Prostate gland (tissue), 2 donors: Measurements from ENCODE around the gene MRM3.

ENCODE experiments used
- POLR2A ChIP-seq: fragments of 450-650 bp; IDR thresholded peaks from one replicate; pipeline ENCODE4 v1.6.1; 2016; ENCODE audit warnings: antibody characterized with exemption, mild to moderate bottlenecking
- POLR2AphosphoS5 ChIP-seq: sonication (generic); formaldehyde crosslinking; IDR thresholded peaks from one replicate; pipeline ENCODE4 v1.6.1; 2017; ENCODE audit warnings: antibody characterized with exemption
- TF ChIP-seq, protein P1 (sequence below), 4 experiments: fragments of 200-600 bp in 2 of 4; fragments of 450-650 bp in 2 of 4; sonication (generic) in 2 of 4; IDR thresholded peaks; 1 replicate in 3 of 4; 2 replicates in 1 of 4; pipeline ENCODE4 v1.5.1; 2016 to 2019; ENCODE audit warnings: antibody characterized with exemption in 4 of 4, mild to moderate bottlenecking in 2 of 4, moderate library complexity in 2 of 4

DNA sequence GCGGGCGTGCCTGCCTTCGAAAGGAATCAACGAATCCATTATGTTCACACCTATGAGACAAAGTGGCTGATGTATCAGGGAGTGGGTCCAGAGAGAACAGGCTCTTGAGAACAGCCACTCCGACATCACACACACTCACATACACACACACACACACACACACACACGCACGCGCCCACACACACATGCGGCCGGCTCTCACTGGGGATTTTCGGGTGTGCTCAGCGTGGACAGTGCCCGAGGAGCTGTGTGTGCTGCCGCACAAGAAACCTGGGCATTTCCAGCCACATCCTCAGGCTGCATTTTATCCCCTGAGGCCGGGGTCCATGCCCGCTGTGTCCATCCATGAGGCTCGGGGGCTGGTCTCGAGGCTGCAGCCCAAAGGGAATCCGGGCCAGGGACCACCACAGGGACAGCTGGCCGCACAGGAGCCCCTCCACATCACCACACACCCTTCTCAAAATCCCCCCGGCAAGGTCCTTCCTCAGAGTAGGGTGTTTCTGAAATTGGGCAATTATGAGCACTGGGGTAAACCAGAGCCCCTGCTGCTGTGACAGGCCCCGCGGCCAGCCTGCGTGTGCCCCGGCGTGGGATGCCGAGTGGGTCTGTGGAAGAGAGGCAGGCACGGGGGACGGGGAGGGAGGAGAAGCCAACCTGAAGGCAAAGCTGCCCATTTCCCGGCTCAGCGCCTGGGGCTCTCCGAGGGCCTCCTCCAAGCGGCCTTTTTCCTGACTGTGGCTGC lies 24.8 kb downstream of the MRM3 start:
- TF ChIP-seq, protein P1, sequence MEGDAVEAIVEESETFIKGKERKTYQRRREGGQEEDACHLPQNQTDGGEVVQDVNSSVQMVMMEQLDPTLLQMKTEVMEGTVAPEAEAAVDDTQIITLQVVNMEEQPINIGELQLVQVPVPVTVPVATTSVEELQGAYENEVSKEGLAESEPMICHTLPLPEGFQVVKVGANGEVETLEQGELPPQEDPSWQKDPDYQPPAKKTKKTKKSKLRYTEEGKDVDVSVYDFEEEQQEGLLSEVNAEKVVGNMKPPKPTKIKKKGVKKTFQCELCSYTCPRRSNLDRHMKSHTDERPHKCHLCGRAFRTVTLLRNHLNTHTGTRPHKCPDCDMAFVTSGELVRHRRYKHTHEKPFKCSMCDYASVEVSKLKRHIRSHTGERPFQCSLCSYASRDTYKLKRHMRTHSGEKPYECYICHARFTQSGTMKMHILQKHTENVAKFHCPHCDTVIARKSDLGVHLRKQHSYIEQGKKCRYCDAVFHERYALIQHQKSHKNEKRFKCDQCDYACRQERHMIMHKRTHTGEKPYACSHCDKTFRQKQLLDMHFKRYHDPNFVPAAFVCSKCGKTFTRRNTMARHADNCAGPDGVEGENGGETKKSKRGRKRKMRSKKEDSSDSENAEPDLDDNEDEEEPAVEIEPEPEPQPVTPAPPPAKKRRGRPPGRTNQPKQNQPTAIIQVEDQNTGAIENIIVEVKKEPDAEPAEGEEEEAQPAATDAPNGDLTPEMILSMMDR (IDR thresholded peaks at IDR 0.05) = no peak
- TF ChIP-seq POLR2AphosphoS5 (no peak), POLR2A (no peak)
